Esophagus muscularis mucosa (tissue), 4 donors: ENCODE measurements around the gene CMTR1. TPM values are rescaled to one million over a fixed set of nuclear protein-coding genes. Genes with fewer than 3 reads are reported as not detected.

ENCODE experiments used
- DNase-seq: peaks from one replicate; pipeline ENCODE4 v3.0.0-alpha.2; 2017; ENCODE audit errors: extremely low spot score
- H3K27ac ChIP-seq, 4 donors: fragments of 200-600 bp; sonication (generic); replicated peaks in 1 of 4; 1 replicate in 3 of 4; 2 replicates in 1 of 4; pipeline ENCODE4 v1.5.1; 2016 to 2019; ENCODE audit warnings: mild to moderate bottlenecking in 1 of 4
- H3K27me3 ChIP-seq, 4 donors: fragments of 200-600 bp; sonication (generic); one replicate each; pipeline versions ENCODE4 v1.5.1 to v1.6.0; 2016 to 2019
- H3K36me3 ChIP-seq, 4 donors: fragments of 200-600 bp; sonication (generic); one replicate each; pipeline ENCODE4 v1.5.1; 2016 to 2019
- H3K4me1 ChIP-seq, 4 donors: fragments of 200-600 bp; sonication (generic); one replicate each; pipeline ENCODE4 v1.5.1; 2016 to 2019
- H3K4me3 ChIP-seq, 4 donors: fragments of 200-600 bp; sonication (generic); 1 replicate in 2 of 4; 2 replicates in 2 of 4; pipeline ENCODE4 v1.5.1; 2016 to 2019; ENCODE audit warnings: mild to moderate bottlenecking in 4 of 4, moderate library complexity in 1 of 4
- H3K9me3 ChIP-seq, 4 donors: fragments of 200-600 bp; sonication (generic); 1 replicate in 3 of 4; 2 replicates in 1 of 4; pipeline ENCODE4 v1.5.1; 2016 to 2019
- EP300 ChIP-seq: sonication (generic); formaldehyde crosslinking; IDR thresholded peaks from one replicate; pipeline ENCODE4 v1.6.1; 2017; ENCODE audit warnings: antibody characterized with exemption
- POLR2A ChIP-seq: fragments of 450-650 bp; IDR thresholded peaks from one replicate; pipeline ENCODE4 v1.6.1; 2017; ENCODE audit warnings: antibody characterized with exemption, moderate library complexity, mild to moderate bottlenecking, low read depth
- POLR2AphosphoS5 ChIP-seq, 2 donors: sonication (generic); formaldehyde crosslinking; IDR thresholded peaks; one replicate each; pipeline ENCODE4 v1.6.1; 2017; ENCODE audit warnings: antibody characterized with exemption in 2 of 2
- WGBS: methylation state at CpG from one replicate; pipeline ENCODE4 v1.1.5; 2018; 5-methylcytosine and 5-hydroxymethylcytosine counted together
- intact Hi-C: fragments of 100-400 bp; cut with DNase I; formaldehyde crosslinking; loops from one replicate; pipeline ENCODE4 v1.15.1; 2023
- total RNA-seq, 4 donors: library from RNA; depleted of rRNA; stranded (reverse); fragments of >200 nt; gene quantifications; one replicate each; pipeline versions ENCODE4 v1.1.0 to v1.2.1, GENCODE V29; 2016
- TF ChIP-seq, protein P1 (sequence below), 3 experiments: fragments of 200-600 bp in 2 of 3; fragments of 450-650 bp in 1 of 3; sonication (generic) in 2 of 3; IDR thresholded peaks; one replicate each; pipeline ENCODE4 v1.5.1; 2017 to 2019; ENCODE audit warnings: antibody characterized with exemption in 3 of 3, mild to moderate bottlenecking in 2 of 3, moderate library complexity in 1 of 3

CMTR1 gene
- total RNA-seq, 4 donors from 2014 or later: 32.3 to 44.5 (median 35.9) TPM

DNA sequence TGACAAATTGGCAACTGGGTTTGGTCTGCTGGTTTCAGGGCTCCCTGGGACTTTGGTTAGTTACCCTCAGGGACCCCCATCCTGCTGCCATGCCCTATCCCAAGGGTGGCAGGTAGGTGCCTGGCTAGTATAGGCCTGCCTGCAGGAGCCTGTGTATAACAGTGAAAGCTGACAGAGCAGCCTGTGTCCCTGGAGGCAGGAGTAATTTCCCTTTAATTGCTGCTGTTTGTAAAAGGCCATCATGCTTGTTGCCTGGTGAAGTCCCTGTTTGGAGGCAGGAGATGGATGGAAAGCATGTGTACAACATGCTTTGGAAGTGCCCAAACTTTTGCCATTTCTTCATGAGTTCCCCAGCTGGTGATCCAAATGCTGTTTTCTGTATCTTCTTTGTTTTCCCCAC is 30.1 kb downstream of the CMTR1 start:
- Histone ChIP-seq H3K4me3 (no peak overlapping the region), H3K9me3 (peaks cover 0 to 13% (median 0%) of the 10 kb centered on the region in 4 donors), H3K4me1 (no peaks in the 10 kb centered on the region), H3K27ac (no peak overlapping the region), H3K36me3 (peaks cover 47 to 93% (median 66%) of the 10 kb centered on the region in 4 donors), H3K27me3 (no peaks in the 10 kb centered on the region)
- DNase-seq: no peak
- intact Hi-C loops: no loop called here
- TF ChIP-seq POLR2A (no peak), EP300 (no peak), POLR2AphosphoS5 (IDR thresholded peaks at IDR 0.05) (no peak)
- TF ChIP-seq, protein P1, sequence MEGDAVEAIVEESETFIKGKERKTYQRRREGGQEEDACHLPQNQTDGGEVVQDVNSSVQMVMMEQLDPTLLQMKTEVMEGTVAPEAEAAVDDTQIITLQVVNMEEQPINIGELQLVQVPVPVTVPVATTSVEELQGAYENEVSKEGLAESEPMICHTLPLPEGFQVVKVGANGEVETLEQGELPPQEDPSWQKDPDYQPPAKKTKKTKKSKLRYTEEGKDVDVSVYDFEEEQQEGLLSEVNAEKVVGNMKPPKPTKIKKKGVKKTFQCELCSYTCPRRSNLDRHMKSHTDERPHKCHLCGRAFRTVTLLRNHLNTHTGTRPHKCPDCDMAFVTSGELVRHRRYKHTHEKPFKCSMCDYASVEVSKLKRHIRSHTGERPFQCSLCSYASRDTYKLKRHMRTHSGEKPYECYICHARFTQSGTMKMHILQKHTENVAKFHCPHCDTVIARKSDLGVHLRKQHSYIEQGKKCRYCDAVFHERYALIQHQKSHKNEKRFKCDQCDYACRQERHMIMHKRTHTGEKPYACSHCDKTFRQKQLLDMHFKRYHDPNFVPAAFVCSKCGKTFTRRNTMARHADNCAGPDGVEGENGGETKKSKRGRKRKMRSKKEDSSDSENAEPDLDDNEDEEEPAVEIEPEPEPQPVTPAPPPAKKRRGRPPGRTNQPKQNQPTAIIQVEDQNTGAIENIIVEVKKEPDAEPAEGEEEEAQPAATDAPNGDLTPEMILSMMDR (IDR thresholded peaks at IDR 0.05): no peak

DNA sequence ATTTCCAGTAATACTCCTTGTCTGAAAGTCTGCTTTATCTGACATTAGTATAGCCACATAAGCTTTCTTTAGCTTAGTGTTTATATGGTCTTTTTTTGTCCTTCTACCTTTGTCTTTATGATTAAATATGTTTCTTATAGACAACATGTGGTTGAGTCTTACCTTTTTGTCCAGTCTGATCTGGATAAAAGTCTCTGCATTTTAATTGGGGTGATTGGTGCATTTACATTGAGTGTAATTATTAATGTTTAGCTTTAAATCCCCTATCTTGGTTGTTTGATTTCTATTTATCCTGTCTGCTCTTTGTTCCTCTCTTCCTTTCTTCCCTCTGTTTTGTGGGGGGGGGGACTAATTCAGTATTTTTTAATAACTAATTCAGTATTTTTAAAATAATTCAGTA is 34.7 kb downstream of the CMTR1 start:
- no peak overlapping the region for H3K4me3 ChIP-seq
- peaks cover 14 to 83% (median 49%) of the 10 kb centered on the region in 4 donors for H3K36me3 ChIP-seq
- no peak for DNase-seq
- TF ChIP-seq, protein P1 (IDR thresholded peaks at IDR 0.05): no peak
- no peak for TF ChIP-seq EP300
- TF ChIP-seq POLR2A: no peak
- no peak for TF ChIP-seq POLR2AphosphoS5 (IDR thresholded peaks at IDR 0.05)
- no peaks in the 10 kb centered on the region for H3K27me3 ChIP-seq
- peaks cover 0 to 5% (median under 1%) of the 10 kb centered on the region in 4 donors for H3K4me1 ChIP-seq
- peaks cover 0 to 13% (median 0%) of the 10 kb centered on the region in 4 donors for H3K9me3 ChIP-seq
- intact Hi-C loops: no loop called here
- H3K27ac ChIP-seq: no peak overlapping the region

DNA sequence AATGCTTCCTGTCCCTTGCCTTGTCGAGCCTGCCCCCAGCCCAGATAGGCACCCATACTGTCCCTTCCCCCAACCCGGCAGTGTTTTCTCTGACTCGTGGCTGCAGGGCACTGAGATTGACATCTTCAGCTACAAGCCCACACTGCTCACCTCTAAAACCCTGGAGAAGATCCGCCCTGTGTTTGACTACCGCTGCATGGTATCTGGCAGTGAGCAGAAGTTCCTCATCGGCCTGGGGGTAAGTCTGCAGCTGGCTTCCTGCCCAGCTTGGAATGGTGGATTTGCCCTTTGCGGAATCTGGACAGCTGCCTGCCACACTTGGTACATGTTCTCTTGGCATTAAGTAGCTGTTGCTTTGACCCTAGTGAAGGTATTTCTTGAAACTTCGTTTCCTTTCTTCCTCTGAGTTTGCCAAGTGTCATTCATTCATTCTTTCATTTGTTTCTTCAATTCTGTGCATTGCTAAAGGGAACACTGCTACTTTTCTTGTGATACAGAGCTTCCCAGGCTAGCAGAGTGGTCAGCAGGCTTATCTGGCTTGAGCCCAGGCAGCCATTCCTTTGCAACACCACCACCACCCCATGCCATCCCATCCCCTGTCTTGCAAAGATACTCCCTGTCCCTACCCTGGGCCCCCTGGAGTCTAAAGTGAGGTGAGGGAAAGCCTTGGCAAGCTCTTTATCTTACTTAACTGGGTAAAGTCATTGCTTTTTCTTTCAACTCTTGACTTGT is 40.5 kb downstream of the CMTR1 start:
- Histone ChIP-seq H3K9me3 (no peaks in the 10 kb centered on the region), H3K36me3 (peaks cover 44 to 90% (median 83%) of the 10 kb centered on the region in 4 donors), H3K27ac (no peak overlapping the region), H3K4me1 (peaks cover 5 to 16% (median 10%) of the 10 kb centered on the region in 4 donors), H3K4me3 (no peak overlapping the region), H3K27me3 (no peaks in the 10 kb centered on the region)
- DNase-seq: no peak
- intact Hi-C loops: no loop called here
- TF ChIP-seq POLR2AphosphoS5 (IDR thresholded peaks at IDR 0.05) (peak in 1 of 2 donors; percentile 34), POLR2A (no peak)
- 41% methylated on average over 8 of the region's 8 CpGs for WGBS

DNA sequence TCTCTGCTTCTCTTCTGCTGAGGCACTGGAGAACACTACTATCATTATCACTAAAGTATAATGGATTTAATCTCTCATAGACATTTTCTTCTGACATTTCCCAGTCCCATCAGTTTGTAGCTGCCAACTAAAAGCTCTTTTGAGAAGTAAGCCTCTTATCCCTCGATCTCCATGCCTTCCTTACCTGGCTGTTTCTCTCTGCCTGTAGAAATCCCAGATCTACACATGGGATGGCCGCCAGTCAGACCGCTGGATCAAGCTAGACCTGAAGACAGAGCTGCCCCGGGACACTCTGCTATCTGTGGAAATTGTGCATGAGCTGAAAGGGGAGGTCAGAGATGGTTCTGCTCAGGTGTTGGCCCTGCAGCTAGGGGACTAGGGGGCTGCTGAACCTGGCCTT is 41.3 kb downstream of the CMTR1 start:
- no peak overlapping the region for H3K4me3 ChIP-seq
- intact Hi-C loops: no loop called here
- H3K27me3 ChIP-seq: no peaks in the 10 kb centered on the region
- H3K9me3 ChIP-seq: no peaks in the 10 kb centered on the region
- TF ChIP-seq EP300 (no peak), POLR2AphosphoS5 (IDR thresholded peaks at IDR 0.05) (no peak), POLR2A (no peak)
- TF ChIP-seq, protein P1 (IDR thresholded peaks at IDR 0.05): no peak
- no peak for DNase-seq
- H3K36me3 ChIP-seq: peaks cover 50 to 95% (median 89%) of the 10 kb centered on the region in 4 donors
- H3K4me1 ChIP-seq: peaks cover 5 to 16% (median 10%) of the 10 kb centered on the region in 4 donors
- H3K27ac ChIP-seq: no peak overlapping the region
- WGBS: 98% methylated on average over 4 of the region's 4 CpGs

DNA sequence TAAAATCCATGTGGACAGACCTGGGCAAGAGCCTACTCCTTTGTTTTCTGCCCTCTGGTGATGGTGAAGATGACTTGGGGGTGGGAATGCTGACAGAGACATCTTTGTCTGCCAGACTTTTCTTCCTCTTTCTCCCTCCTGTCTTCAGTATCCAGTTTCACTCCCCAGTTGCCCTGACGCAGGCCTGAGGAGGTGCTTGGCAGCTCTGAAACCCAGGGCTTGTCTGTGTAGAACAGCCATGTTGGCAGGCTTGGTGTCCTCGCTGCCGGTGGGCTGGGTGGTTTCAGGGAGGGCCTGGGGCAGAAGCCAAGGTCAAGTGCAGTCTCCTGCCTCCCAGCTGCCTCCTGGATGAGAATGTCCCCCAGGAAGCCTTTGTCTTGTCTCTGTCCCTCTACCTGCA is 44.2 kb downstream of the CMTR1 start:
- DNase-seq: no peak
- Histone ChIP-seq H3K27me3 (no peaks in the 10 kb centered on the region), H3K36me3 (peaks cover 69 to 100% (median 98%) of the 10 kb centered on the region in 4 donors), H3K27ac (no peak overlapping the region), H3K4me1 (peaks cover 5 to 23% (median 15%) of the 10 kb centered on the region in 4 donors), H3K4me3 (no peak overlapping the region), H3K9me3 (no peaks in the 10 kb centered on the region)
- 90% methylated on average over 3 of the region's 3 CpGs for WGBS
- intact Hi-C loops: no loop called here
- no peak for TF ChIP-seq POLR2A
- TF ChIP-seq EP300: no peak
- TF ChIP-seq POLR2AphosphoS5 (IDR thresholded peaks at IDR 0.05): no peak
- TF ChIP-seq, protein P1 (IDR thresholded peaks at IDR 0.05): no peak
